Left ventricle myocardium inferior (tissue), 1 donor: ENCODE measurements around the gene ARHGEF19. TPM values are rescaled to one million over a fixed set of nuclear protein-coding genes. Genes with fewer than 3 reads are reported as not detected.
A peak's percentile ranks its signal among the peaks of the same experiment; 100 is the strongest.

ENCODE experiments used
- DNase-seq: peaks from one replicate; pipeline ENCODE4 v3.0.0-alpha.2; 2020
- H3K27ac ChIP-seq: fragments of 200-600 bp; replicated peaks from 2 replicates; pipeline ENCODE4 v1.8.0; 2021
- H3K27me3 ChIP-seq: fragments of 200-600 bp; 2 replicates; pipeline ENCODE4 v1.8.0; 2021; ENCODE audit warnings: low read depth
- H3K36me3 ChIP-seq: fragments of 200-600 bp; 2 replicates; pipeline ENCODE4 v1.8.0; 2021
- H3K4me1 ChIP-seq: fragments of 200-600 bp; 2 replicates; pipeline ENCODE4 v1.8.0; 2021
- H3K4me3 ChIP-seq: fragments of 200-600 bp; 2 replicates; pipeline ENCODE4 v1.8.0; 2021; ENCODE audit warnings: mild to moderate bottlenecking, moderate library complexity
- H3K9me3 ChIP-seq: fragments of 200-600 bp; replicated peaks from 2 replicates; pipeline ENCODE4 v1.8.0; 2021
- CTCF ChIP-seq: fragments of 200-600 bp; IDR thresholded peaks from 2 replicates; pipeline ENCODE4 v1.8.0; 2021; ENCODE audit warnings: antibody characterized with exemption, mild to moderate bottlenecking, borderline replicate concordance
- intact Hi-C: fragments of 100-400 bp; cut with micrococcal nuclease; formaldehyde crosslinking; loops from one replicate; pipeline ENCODE4 v1.11.0; 2022
- total RNA-seq: library from RNA; stranded (reverse); fragmentation: NEBNext Ultra II Directional; extraction: Animal tissue kit (Norgen Biotek cat#: 25700); gene quantifications from one replicate; pipeline ENCODE4 v1.2.1, GENCODE V29; 2021
- donor health status: DM: no; HTN: yes; CAD: no; lungs with severe emphysema.

Gene ARHGEF19
- total RNA-seq, 1 donor from 2014 or later: 2.2 TPM

- no peaks in the 10 kb centered on the region for H3K9me3 ChIP-seq
- TF ChIP-seq CTCF: no peak
- intact Hi-C loops: no loop called here
Measured at GRCh38 chr1:16250524-16251251, 38.2 kb upstream of the ARHGEF19 start.

GRCh38 chr1:16249596-16250241 is 37.3 kb upstream of the ARHGEF19 start:
- TF ChIP-seq CTCF: no peak
- Histone ChIP-seq H3K27me3 (no peaks in the 10 kb centered on the region), H3K4me3 (no peak overlapping the region), H3K9me3 (no peaks in the 10 kb centered on the region), H3K36me3 (peaks cover 33% of the 10 kb centered on the region), H3K4me1 (peaks cover 87% of the 10 kb centered on the region), H3K27ac (peak overlapping the region; percentile 90)
- intact Hi-C loops: no loop called here
- no peak for DNase-seq

More at GRCh38 chr1:16250524-16251251, 38.2 kb upstream of the ARHGEF19 start:
- Histone ChIP-seq H3K27ac (peak overlapping the region; percentile 90), H3K4me3 (no peak overlapping the region), H3K27me3 (no peaks in the 10 kb centered on the region), H3K4me1 (peaks cover 94% of the 10 kb centered on the region), H3K36me3 (peaks cover 43% of the 10 kb centered on the region)
- no peak for DNase-seq

GRCh38 chr1:16248603-16249516 is 36.4 kb upstream of the ARHGEF19 start:
- Histone ChIP-seq H3K4me3 (peak overlapping the region; percentile 15), H3K36me3 (peaks cover 29% of the 10 kb centered on the region)

GRCh38 chr1:16248007-16248436 is 35.6 kb upstream of the ARHGEF19 start:
- TF ChIP-seq CTCF: no peak
- Histone ChIP-seq H3K9me3 (no peaks in the 10 kb centered on the region), H3K4me3 (peak overlapping the region; percentile 15), H3K36me3 (peaks cover 24% of the 10 kb centered on the region), H3K27me3 (no peaks in the 10 kb centered on the region), H3K4me1 (peaks cover 86% of the 10 kb centered on the region), H3K27ac (peak overlapping the region; percentile 90)
- no peak for DNase-seq
- intact Hi-C loops: no loop called here

More at GRCh38 chr1:16248603-16249516, 36.4 kb upstream of the ARHGEF19 start:
- Histone ChIP-seq H3K4me1 (peaks cover 87% of the 10 kb centered on the region), H3K9me3 (no peaks in the 10 kb centered on the region), H3K27me3 (no peaks in the 10 kb centered on the region), H3K27ac (peak overlapping the region; percentile 90)
- intact Hi-C loops: no loop called here
- no peak for TF ChIP-seq CTCF
- DNase-seq: peak; percentile 86

GRCh38 chr1:16247441-16247840 is 35.0 kb upstream of the ARHGEF19 start:
- Histone ChIP-seq H3K27ac (peak overlapping the region; percentile 90), H3K4me3 (no peak overlapping the region), H3K36me3 (peaks cover 19% of the 10 kb centered on the region), H3K27me3 (no peaks in the 10 kb centered on the region), H3K4me1 (peaks cover 83% of the 10 kb centered on the region), H3K9me3 (no peaks in the 10 kb centered on the region)
- no peak for TF ChIP-seq CTCF
- intact Hi-C loops: no loop called here
- no peak for DNase-seq
